ENCODE data around the gene SLC39A5. TPM values are rescaled to one million over a fixed set of nuclear protein-coding genes. Genes with fewer than 3 reads are reported as not detected.
"Not testable (repeated sequence)": the region's sequence is repeated elsewhere in the genome, so short reads cannot be mapped to it uniquely, and the experiment has no call there.

Gene SLC39A5
- total RNA-seq, 1 donor from 2014 or later: 23.0 TPM

GRCh38 chr12:56280849-56281248 lies 51.0 kb downstream of the SLC39A5 start:
- no peaks in the 10 kb centered on the region for H3K27me3 Mint-ChIP-seq
- no peaks in the 10 kb centered on the region for H3K9me3 Mint-ChIP-seq
- TF ChIP-seq CTCF (conservative IDR thresholded peaks at IDR 0.05): no peak
- no peak overlapping the region for H3K27ac Mint-ChIP-seq
- H3K36me3 Mint-ChIP-seq: peaks cover 29% of the 10 kb centered on the region
- H3K4me1 Mint-ChIP-seq (ENCODE audit: unreplicated experiment): no peaks in the 10 kb centered on the region
- DNase-seq (ENCODE audit: extremely low spot score, unreplicated experiment): no peak
- no peak overlapping the region for H3K4me3 Mint-ChIP-seq

GRCh38 chr12:56282030-56282429 lies 52.2 kb downstream of the SLC39A5 start:
- no peak for TF ChIP-seq CTCF (conservative IDR thresholded peaks at IDR 0.05)
- Mint-ChIP-seq H3K9me3 (no peaks in the 10 kb centered on the region), H3K4me3 (no peak overlapping the region), H3K27me3 (no peaks in the 10 kb centered on the region), H3K36me3 (peaks cover 26% of the 10 kb centered on the region), H3K27ac (no peak overlapping the region), H3K4me1 (ENCODE audit: unreplicated experiment) (no peaks in the 10 kb centered on the region)
- no peak for DNase-seq (ENCODE audit: extremely low spot score, unreplicated experiment)

GRCh38 chr12:56282579-56282978 lies 52.7 kb downstream of the SLC39A5 start:
- H3K27ac Mint-ChIP-seq: no peak overlapping the region
- no peaks in the 10 kb centered on the region for H3K4me1 Mint-ChIP-seq (ENCODE audit: unreplicated experiment)
- peaks cover 26% of the 10 kb centered on the region for H3K36me3 Mint-ChIP-seq
- no peaks in the 10 kb centered on the region for H3K9me3 Mint-ChIP-seq
- no peak for DNase-seq (ENCODE audit: extremely low spot score, unreplicated experiment)
- no peaks in the 10 kb centered on the region for H3K27me3 Mint-ChIP-seq
- H3K4me3 Mint-ChIP-seq: no peak overlapping the region
- no peak for TF ChIP-seq CTCF (conservative IDR thresholded peaks at IDR 0.05)

GRCh38 chr12:56284263-56284662 lies 54.4 kb downstream of the SLC39A5 start:
- not testable (repeated sequence) for H3K4me1 Mint-ChIP-seq (ENCODE audit: unreplicated experiment); DNase-seq (ENCODE audit: extremely low spot score, unreplicated experiment)

GRCh38 chr12:56286044-56286830 lies 56.4 kb downstream of the SLC39A5 start:
- Mint-ChIP-seq H3K27ac (no peak overlapping the region), H3K4me1 (ENCODE audit: unreplicated experiment) (peaks cover 1% of the 10 kb centered on the region), H3K27me3 (no peaks in the 10 kb centered on the region), H3K9me3 (no peaks in the 10 kb centered on the region), H3K36me3 (peaks cover 19% of the 10 kb centered on the region), H3K4me3 (no peak overlapping the region)
- no peak for DNase-seq (ENCODE audit: extremely low spot score, unreplicated experiment)
- TF ChIP-seq CTCF (conservative IDR thresholded peaks at IDR 0.05): no peak

More at GRCh38 chr12:56284263-56284662, 54.4 kb downstream of the SLC39A5 start:
- H3K36me3 Mint-ChIP-seq: peaks cover 23% of the 10 kb centered on the region
- H3K27me3 Mint-ChIP-seq, H3K4me3 Mint-ChIP-seq, H3K9me3 Mint-ChIP-seq, H3K27ac Mint-ChIP-seq: not testable (repeated sequence)

Other genes with a start within 250 kb of the SLC39A5 start
- gene SUOX, start 232.8 kb upstream of the SLC39A5 start, total RNA-seq (ENCODE audit: low replicate concordance): 28.4 and 34.6 TPM in 2 replicates
- 6.1 and 21.0 TPM in 2 replicates for gene IKZF4, start 209.0 kb upstream of the SLC39A5 start, total RNA-seq (ENCODE audit: low replicate concordance)
- gene RPS26, start 188.1 kb upstream of the SLC39A5 start, total RNA-seq (ENCODE audit: low replicate concordance): 20.2 and 38.7 TPM in 2 replicates
- gene ERBB3, start 149.9 kb upstream of the SLC39A5 start, total RNA-seq (ENCODE audit: low replicate concordance): 76.5 and 176 TPM in 2 replicates
- 115 and 141 TPM in 2 replicates for gene PA2G4, start 125.5 kb upstream of the SLC39A5 start, total RNA-seq (ENCODE audit: low replicate concordance)
- 4,566 and 4,714 TPM in 2 replicates for gene RPL41, start 113.4 kb upstream of the SLC39A5 start, total RNA-seq (ENCODE audit: low replicate concordance)
- 11.6 and 12.1 TPM in 2 replicates for gene ZC3H10, start 111.8 kb upstream of the SLC39A5 start, total RNA-seq (ENCODE audit: low replicate concordance)
- 81.4 and 96.3 TPM in 2 replicates for gene ESYT1, start 101.8 kb upstream of the SLC39A5 start, total RNA-seq (ENCODE audit: low replicate concordance)
- 66.2 and 161 TPM in 2 replicates for gene MYL6B, start 77.5 kb upstream of the SLC39A5 start, total RNA-seq (ENCODE audit: low replicate concordance)
- gene MYL6, start 71.7 kb upstream of the SLC39A5 start, total RNA-seq (ENCODE audit: low replicate concordance): 1,223 and 1,943 TPM in 2 replicates
- gene SMARCC2, start 40.6 kb upstream of the SLC39A5 start, total RNA-seq (ENCODE audit: low replicate concordance): 92.8 and 147 TPM in 2 replicates
- gene RNF41, start 8.1 kb upstream of the SLC39A5 start, total RNA-seq (ENCODE audit: low replicate concordance): 33.7 and 37.7 TPM in 2 replicates
- 37.5 and 40.0 TPM in 2 replicates for gene NABP2, start 5.7 kb upstream of the SLC39A5 start, total RNA-seq (ENCODE audit: low replicate concordance)
- 52.9 and 56.1 TPM in 2 replicates for gene ANKRD52, start 28.3 kb downstream of the SLC39A5 start, total RNA-seq (ENCODE audit: low replicate concordance)
- 21.3 and 26.4 TPM in 2 replicates for gene COQ10A, start 36.9 kb downstream of the SLC39A5 start, total RNA-seq (ENCODE audit: low replicate concordance)
- gene CS, start 70.3 kb downstream of the SLC39A5 start, total RNA-seq (ENCODE audit: low replicate concordance): 278 and 290 TPM in 2 replicates
- gene CNPY2, start 85.9 kb downstream of the SLC39A5 start, total RNA-seq (ENCODE audit: low replicate concordance): 194 and 217 TPM in 2 replicates
- gene PAN2, start 103.9 kb downstream of the SLC39A5 start, total RNA-seq (ENCODE audit: low replicate concordance): 58.3 and 77.5 TPM in 2 replicates
- gene IL23A, start 108.8 kb downstream of the SLC39A5 start, total RNA-seq (ENCODE audit: low replicate concordance): 0.48 and 1.3 TPM in 2 replicates
- 132 and 139 TPM in 2 replicates for gene STAT2, start 130.1 kb downstream of the SLC39A5 start, total RNA-seq (ENCODE audit: low replicate concordance)
- gene APOF, start 132.8 kb downstream of the SLC39A5 start, total RNA-seq (ENCODE audit: low replicate concordance): not detected in 2 replicates
- gene TIMELESS, start 219.4 kb downstream of the SLC39A5 start, total RNA-seq (ENCODE audit: low replicate concordance): 23.0 and 57.4 TPM in 2 replicates
- not detected in 2 replicates for gene MIP, start 224.6 kb downstream of the SLC39A5 start, total RNA-seq (ENCODE audit: low replicate concordance)
- gene SPRYD4, start 238.5 kb downstream of the SLC39A5 start, total RNA-seq (ENCODE audit: low replicate concordance): 3.7 and 4.8 TPM in 2 replicates